GM12878 (cell line): ENCODE data around the gene ANKRD13D. TPM values are rescaled to one million over a fixed set of nuclear protein-coding genes. Genes with fewer than 3 reads are reported as not detected.

ENCODE experiments used
- ATAC-seq: fragments of 200-7000 bp; cut with Tn5 transposase; 3 replicates; pipeline ENCODE4 v1.9.1; 2020; ENCODE audit warnings: mild to moderate bottlenecking, moderate library complexity
- BruUV-seq: library from RNA; stranded (reverse); fragments of 400-500 nt; replicated peaks from 2 replicates; lab custom pipeline; 2021; lab: Mats Ljungman, UMichigan
- CTCF ChIA-PET: fragments of 300-600 bp; sonication (Branson Sonifier 250); formaldehyde crosslinking; extraction: SDS; loops from one replicate; lab custom pipeline; 2021; ENCODE audit warnings: inconsistent platforms; lab: Yijun Ruan, JAX
- POLR2A ChIA-PET: fragments of 350-600 bp; formaldehyde crosslinking; extraction: SDS; loops from one replicate; lab custom pipeline; 2021; ENCODE audit warnings: inconsistent platforms; lab: Charles Lee
- RAD21 ChIA-PET: fragments of 300-600 bp; sonication (Branson Sonifier 250); formaldehyde crosslinking; loops from one replicate; lab custom pipeline; 2023; ENCODE audit warnings: antibody characterized with exemption; ENCODE audit not compliant: unreplicated experiment; lab: Charles Lee
- SMC1A ChIA-PET: fragments of 300-600 bp; sonication (Branson Sonifier 250); formaldehyde crosslinking; loops from one replicate; lab custom pipeline; 2023; ENCODE audit not compliant: unreplicated experiment, uncharacterized antibody; lab: Charles Lee
- DNase-seq: peaks from one replicate; pipeline ENCODE4 v3.0.0-alpha.2; 2011; ENCODE audit warnings: low read depth, low spot score
- FAIRE-seq: peaks from 3 replicates; lab custom pipeline; 2011; peaks lifted over from hg19 to GRCh38; lab: Jason Lieb, UNC
- H2AFZ ChIP-seq: 2 replicates; pipeline ENCODE4 v1.6.0; 2011; ENCODE audit warnings: low read depth, low read length, control low read depth; ENCODE audit not compliant: control insufficient read depth
- H3K27ac ChIP-seq: 2 replicates; pipeline ENCODE4 v1.5.1; 2011; ENCODE audit warnings: control low read depth; ENCODE audit not compliant: control insufficient read depth, insufficient read depth
- H3K27me3 ChIP-seq, 2 experiments: replicated peaks in 1 of 2; 2 replicates each; pipeline versions ENCODE4 v1.6.0 to v1.6.1; 2011; ENCODE audit warnings: low read length in 1 of 2; ENCODE audit not compliant: control insufficient read depth in 2 of 2, insufficient read depth in 2 of 2
- H3K36me3 ChIP-seq, 2 experiments: 2 replicates each; pipeline ENCODE4 v1.5.1; 2011; ENCODE audit warnings: low read length in 1 of 2; ENCODE audit not compliant: control insufficient read depth in 2 of 2, insufficient read depth in 2 of 2
- H3K4me1 ChIP-seq: 2 replicates; pipeline ENCODE4 v1.6.1; 2011; ENCODE audit warnings: mild to moderate bottlenecking, low read length, moderate library complexity, mixed read lengths; ENCODE audit not compliant: control insufficient read depth, insufficient read depth
- H3K4me2 ChIP-seq: 2 replicates; pipeline ENCODE4 v1.6.0; 2011; ENCODE audit warnings: control low read depth; ENCODE audit not compliant: control insufficient read depth, insufficient read depth
- H3K4me3 ChIP-seq: fragments of 200-600 bp; sonication (generic); 2 replicates; pipeline ENCODE4 v1.5.1; 2016
- H3K79me2 ChIP-seq: 2 replicates; pipeline ENCODE4 v1.6.0; 2011; ENCODE audit warnings: low read length; ENCODE audit not compliant: control insufficient read depth, insufficient read depth
- H3K9ac ChIP-seq: 2 replicates; pipeline ENCODE4 v1.8.0; 2011; ENCODE audit warnings: low read length, control low read depth, mixed read lengths; ENCODE audit not compliant: control insufficient read depth, insufficient read depth
- H3K9me3 ChIP-seq: replicated peaks from 3 replicates; pipeline ENCODE4 v1.5.1; 2011; ENCODE audit warnings: mild to moderate bottlenecking, low read length; ENCODE audit not compliant: control insufficient read depth, insufficient read depth
- H4K20me1 ChIP-seq: 2 replicates; pipeline ENCODE4 v1.6.0; 2011; ENCODE audit not compliant: control insufficient read depth, insufficient read depth
- CREB1 ChIP-seq: IDR thresholded peaks from 2 replicates; pipeline ENCODE4 v1.6.1; 2012; ENCODE audit warnings: low read depth, mild to moderate bottlenecking, inconsistent platforms
- FOXK2 ChIP-seq: fragments of 450-650 bp; IDR thresholded peaks from 2 replicates; pipeline ENCODE4 v1.6.1; 2017; ENCODE audit warnings: mild to moderate bottlenecking, moderate library complexity
- IRF4 ChIP-seq: IDR thresholded peaks from 2 replicates; pipeline ENCODE4 v1.6.1; 2011; ENCODE audit warnings: low read depth, low read length
- MEF2A ChIP-seq: IDR thresholded peaks from 2 replicates; pipeline ENCODE4 v1.6.1; 2011; ENCODE audit warnings: low read depth, mild to moderate bottlenecking, low read length, moderate library complexity; ENCODE audit not compliant: insufficient read depth
- NFYB ChIP-seq: IDR thresholded peaks from 2 replicates; pipeline ENCODE4 v1.6.1; 2011; ENCODE audit warnings: low read depth, mild to moderate bottlenecking, low read length, improper control_type of control experiment, moderate library complexity; ENCODE audit not compliant: insufficient read depth
- NR2C2 ChIP-seq: IDR thresholded peaks from 2 replicates; pipeline ENCODE4 v1.6.1; 2011; ENCODE audit warnings: borderline replicate concordance, low read depth; ENCODE audit not compliant: control insufficient read depth, insufficient read length
- RBBP5 ChIP-seq: fragments of 200-600 bp; sonication (generic); conservative IDR thresholded peaks from 2 replicates; pipeline ENCODE4 v1.6.1; 2016
- RELB ChIP-seq: fragments of 450-650 bp; IDR thresholded peaks from 2 replicates; pipeline ENCODE4 v1.6.1; 2017; ENCODE audit warnings: low read depth, mild to moderate bottlenecking, moderate library complexity
- WGBS: methylation state at CpG from one replicate; pipeline ENCODE4 v1.1.6; 2016; ENCODE audit warnings: low lambda C conversion rate; ENCODE audit not compliant: insufficient replicate concordance, insufficient coverage; ENCODE audit errors: missing lambda C conversion rate; 5-methylcytosine and 5-hydroxymethylcytosine counted together
- in situ Hi-C: fragments of 300-500 bp; cut with MboI; formaldehyde crosslinking; loops from 9 replicates; pipeline ENCODE4 v1.14.3; 2018; ENCODE audit warnings: mixed read lengths
- intact Hi-C: fragments of 100-400 bp; cut with micrococcal nuclease; formaldehyde crosslinking; loops from one replicate; pipeline ENCODE4 v1.14.2; 2022; ENCODE audit not compliant: unreplicated experiment
- polyA plus RNA-seq, 11 experiments: library from polyadenylated mRNA; depleted of rRNA in 4 of 11; unstranded in 6 of 11; stranded (reverse) in 5 of 11; fragments of >200 nt; fragmentation: Nextera tagmentation in 4 of 11; fragmentation: Illumina TruSeq in 1 of 11; extraction: Ambion mirVana in 4 of 11; extraction: Trizol in 1 of 11; gene quantifications; 1 replicate in 1 of 11; 2 replicates in 10 of 11; pipeline versions ENCODE4 v1.2.1 to v1.2.3, GENCODE V29; 2011 to 2016; ENCODE audit warnings: inconsistent platforms in 2 of 11, missing spikeins in 2 of 11, low read depth in 1 of 11
- total RNA-seq, 4 experiments: library from RNA; depleted of rRNA in 3 of 4; stranded (reverse); fragments of >200 nt in 3 of 4; fragmentation: Illumina TruSeq in 1 of 4; extraction: Trizol in 1 of 4; gene quantifications; 2 replicates each; pipeline versions ENCODE4 v1.2.1 to v1.2.3, GENCODE V29; 2013 to 2021
- TF ChIP-seq, protein P1 (sequence below): fragments of 450-650 bp; IDR thresholded peaks from 2 replicates; pipeline ENCODE4 v1.6.1; 2017; ENCODE audit warnings: borderline replicate concordance
- TF ChIP-seq, protein P2 (sequence below): fragments of 450-650 bp; IDR thresholded peaks from 2 replicates; pipeline ENCODE4 v1.6.1; 2016; ENCODE audit warnings: mild to moderate bottlenecking
- TF ChIP-seq, protein P3 (sequence below), 3 experiments: IDR thresholded peaks in 2 of 3; conservative IDR thresholded peaks in 1 of 3; 2 replicates each; pipeline ENCODE4 v1.5.1; 2011; ENCODE audit warnings: low read depth in 3 of 3, low read length in 3 of 3, mild to moderate bottlenecking in 3 of 3, control low read depth in 2 of 3, moderate library complexity in 2 of 3, inconsistent platforms in 1 of 3, mixed read lengths in 1 of 3; ENCODE audit not compliant: control insufficient read depth in 2 of 3, insufficient read depth in 1 of 3; ENCODE audit errors: extremely low read depth in 1 of 3
- TF ChIP-seq, protein P4 (sequence below): IDR thresholded peaks from 2 replicates; pipeline ENCODE4 v1.6.1; 2011; ENCODE audit warnings: low read depth, low read length, improper control_type of control experiment, borderline replicate concordance

The ANKRD13D gene
- total and polyA plus RNA-seq, 10 of the 15 experiments (the other 5 are each of a cell fraction or from before 2014, with no cell fraction given) = 2.0 to 56.2 (median 21.4) TPM

GRCh38 chr11:67247946-67248550, 41.1 kb upstream of the ANKRD13D start:
- WGBS = 86% methylated on average over 5 of the region's 5 CpGs
- in situ Hi-C loops (no loop called here), intact Hi-C loops (loop anchor here (10.0 kb wide), 1 partner anchor 163 kb away; no protein-coding TSS in a partner anchor)

More at GRCh38 chr11:67247946-67248550, 41.1 kb upstream of the ANKRD13D start:
- Histone ChIP-seq H3K79me2 (peaks cover 22% of the 10 kb centered on the region), H3K27ac (no peak overlapping the region), H3K4me1 (peaks cover 5% of the 10 kb centered on the region), H3K9me3 (no peaks in the 10 kb centered on the region), H2AFZ (no peak overlapping the region), H4K20me1 (peaks cover 7% of the 10 kb centered on the region), H3K9ac (no peak overlapping the region), H3K4me3 (no peak overlapping the region), H3K4me2 (no peak overlapping the region), H3K27me3 (no peaks in the 10 kb centered on the region), H3K36me3 (peaks cover 46 to 70% of the 10 kb centered on the region in 2 experiments)
- TF ChIP-seq RELB = no peak
- no peak for TF ChIP-seq RBBP5
- TF ChIP-seq, protein P1, sequence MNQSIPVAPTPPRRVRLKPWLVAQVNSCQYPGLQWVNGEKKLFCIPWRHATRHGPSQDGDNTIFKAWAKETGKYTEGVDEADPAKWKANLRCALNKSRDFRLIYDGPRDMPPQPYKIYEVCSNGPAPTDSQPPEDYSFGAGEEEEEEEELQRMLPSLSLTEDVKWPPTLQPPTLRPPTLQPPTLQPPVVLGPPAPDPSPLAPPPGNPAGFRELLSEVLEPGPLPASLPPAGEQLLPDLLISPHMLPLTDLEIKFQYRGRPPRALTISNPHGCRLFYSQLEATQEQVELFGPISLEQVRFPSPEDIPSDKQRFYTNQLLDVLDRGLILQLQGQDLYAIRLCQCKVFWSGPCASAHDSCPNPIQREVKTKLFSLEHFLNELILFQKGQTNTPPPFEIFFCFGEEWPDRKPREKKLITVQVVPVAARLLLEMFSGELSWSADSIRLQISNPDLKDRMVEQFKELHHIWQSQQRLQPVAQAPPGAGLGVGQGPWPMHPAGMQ = no peak
- TF ChIP-seq, protein P2, sequence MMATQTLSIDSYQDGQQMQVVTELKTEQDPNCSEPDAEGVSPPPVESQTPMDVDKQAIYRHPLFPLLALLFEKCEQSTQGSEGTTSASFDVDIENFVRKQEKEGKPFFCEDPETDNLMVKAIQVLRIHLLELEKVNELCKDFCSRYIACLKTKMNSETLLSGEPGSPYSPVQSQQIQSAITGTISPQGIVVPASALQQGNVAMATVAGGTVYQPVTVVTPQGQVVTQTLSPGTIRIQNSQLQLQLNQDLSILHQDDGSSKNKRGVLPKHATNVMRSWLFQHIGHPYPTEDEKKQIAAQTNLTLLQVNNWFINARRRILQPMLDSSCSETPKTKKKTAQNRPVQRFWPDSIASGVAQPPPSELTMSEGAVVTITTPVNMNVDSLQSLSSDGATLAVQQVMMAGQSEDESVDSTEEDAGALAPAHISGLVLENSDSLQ = no peak
- TF ChIP-seq, protein P3, sequence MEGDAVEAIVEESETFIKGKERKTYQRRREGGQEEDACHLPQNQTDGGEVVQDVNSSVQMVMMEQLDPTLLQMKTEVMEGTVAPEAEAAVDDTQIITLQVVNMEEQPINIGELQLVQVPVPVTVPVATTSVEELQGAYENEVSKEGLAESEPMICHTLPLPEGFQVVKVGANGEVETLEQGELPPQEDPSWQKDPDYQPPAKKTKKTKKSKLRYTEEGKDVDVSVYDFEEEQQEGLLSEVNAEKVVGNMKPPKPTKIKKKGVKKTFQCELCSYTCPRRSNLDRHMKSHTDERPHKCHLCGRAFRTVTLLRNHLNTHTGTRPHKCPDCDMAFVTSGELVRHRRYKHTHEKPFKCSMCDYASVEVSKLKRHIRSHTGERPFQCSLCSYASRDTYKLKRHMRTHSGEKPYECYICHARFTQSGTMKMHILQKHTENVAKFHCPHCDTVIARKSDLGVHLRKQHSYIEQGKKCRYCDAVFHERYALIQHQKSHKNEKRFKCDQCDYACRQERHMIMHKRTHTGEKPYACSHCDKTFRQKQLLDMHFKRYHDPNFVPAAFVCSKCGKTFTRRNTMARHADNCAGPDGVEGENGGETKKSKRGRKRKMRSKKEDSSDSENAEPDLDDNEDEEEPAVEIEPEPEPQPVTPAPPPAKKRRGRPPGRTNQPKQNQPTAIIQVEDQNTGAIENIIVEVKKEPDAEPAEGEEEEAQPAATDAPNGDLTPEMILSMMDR (IDR thresholded peaks at IDR 0.05 in 2 of 3, conservative IDR thresholded peaks at IDR 0.05 in 1 of 3; ENCODE audit: control insufficient read depth in 2 of 3, extremely low read depth in 1 of 3, insufficient read depth in 1 of 3, low read depth in 3 of 3, low read length in 3 of 3) = no peak
- TF ChIP-seq FOXK2 = no peak
- TF ChIP-seq, protein P4, sequence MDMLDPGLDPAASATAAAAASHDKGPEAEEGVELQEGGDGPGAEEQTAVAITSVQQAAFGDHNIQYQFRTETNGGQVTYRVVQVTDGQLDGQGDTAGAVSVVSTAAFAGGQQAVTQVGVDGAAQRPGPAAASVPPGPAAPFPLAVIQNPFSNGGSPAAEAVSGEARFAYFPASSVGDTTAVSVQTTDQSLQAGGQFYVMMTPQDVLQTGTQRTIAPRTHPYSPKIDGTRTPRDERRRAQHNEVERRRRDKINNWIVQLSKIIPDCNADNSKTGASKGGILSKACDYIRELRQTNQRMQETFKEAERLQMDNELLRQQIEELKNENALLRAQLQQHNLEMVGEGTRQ = no peak
- no peak for TF ChIP-seq NR2C2
- no peak for TF ChIP-seq MEF2A
- TF ChIP-seq NFYB = no peak
- no peak for TF ChIP-seq IRF4
- no peak for TF ChIP-seq CREB1
- no peak for ATAC-seq
- no peak for DNase-seq
- ChIA-PET CTCF (no interaction called here), SMC1A (no interaction called here), POLR2A (no interaction called here), RAD21 (interaction anchor here (0.6 kb wide), 1 partner anchor 76 kb away, joined by 3 read pairs; no protein-coding TSS in a partner anchor)
- BruUV-seq = no TSS peak
- no peak for FAIRE-seq
